Adrenal gland (tissue), 5 donors: ENCODE results near the gene PPP1R7.

Experiments
- CTCF ChIP-seq, 6 experiments: fragments of 450-650 bp in 4 of 6; fragments of 200-600 bp in 2 of 6; sonication (generic) in 1 of 6; IDR thresholded peaks; 1 replicate in 5 of 6; 2 replicates in 1 of 6; pipeline versions ENCODE4 v1.5.1 to v1.8.0; 2016 to 2021; ENCODE audit warnings: antibody characterized with exemption in 6 of 6, mild to moderate bottlenecking in 2 of 6, moderate library complexity in 1 of 6
- POLR2A ChIP-seq, 2 donors: fragments of 450-650 bp; IDR thresholded peaks; one replicate each; pipeline ENCODE4 v1.6.1; 2017; ENCODE audit warnings: antibody characterized with exemption in 2 of 2, mild to moderate bottlenecking in 2 of 2, moderate library complexity in 1 of 2
- donor health status: DM: no; HTN: no; CAD: no.

GRCh38 chr2:241214766-241215165, 64.5 kb downstream of the PPP1R7 start:
- no peak for TF ChIP-seq CTCF (IDR thresholded peaks at IDR 0.05)
- no peak for TF ChIP-seq POLR2A (IDR thresholded peaks at IDR 0.05)
